HG03442 (cell line): ENCODE data around the gene PVALEF.
"Not testable (repeated sequence)": the region's sequence is repeated elsewhere in the genome, so short reads cannot be mapped to it uniquely, and the experiment has no call there.

Experiments used
- ATAC-seq: cut with Tn5 transposase; IDR thresholded peaks from one replicate; pipeline ENCODE4 v1.9.1; 2021; ENCODE audit warnings: mild to moderate bottlenecking, moderate library complexity; ENCODE audit not compliant: unreplicated experiment

Gene PVALEF

GRCh38 chr17:81210868-81211267 is 45.6 kb downstream of the PVALEF start:
- no peak for ATAC-seq

- no peak for ATAC-seq
Measured at GRCh38 chr17:81212365-81212764, 47.1 kb downstream of the PVALEF start.

- ATAC-seq, result no peak
Measured at GRCh38 chr17:81213978-81214377, 48.7 kb downstream of the PVALEF start.

GRCh38 chr17:81217491-81217890 is 52.2 kb downstream of the PVALEF start:
- no peak for ATAC-seq

GRCh38 chr17:81218459-81218858 is 53.2 kb downstream of the PVALEF start:
- no peak for ATAC-seq

DNA sequence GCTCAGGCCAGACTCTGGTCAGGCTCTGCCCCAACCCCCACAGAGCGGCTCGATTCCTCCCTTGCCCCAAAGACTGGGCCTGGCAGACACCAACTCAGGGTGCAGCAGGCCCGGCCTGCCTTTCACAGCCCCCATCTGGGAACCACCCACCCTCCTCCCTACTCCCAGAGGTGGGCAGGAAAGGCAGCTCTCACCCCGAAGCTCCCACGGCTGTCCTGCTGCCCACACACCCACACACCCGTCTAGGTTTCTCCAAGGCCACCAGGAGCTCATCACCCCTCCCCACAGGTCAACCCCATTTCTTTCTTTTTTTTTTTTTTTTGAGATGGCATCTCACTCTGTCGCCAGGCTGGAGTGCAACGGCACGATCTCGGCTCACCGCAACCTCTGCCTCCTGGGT is 53.7 kb downstream of the PVALEF start:
- ATAC-seq, result no peak

- ATAC-seq, result no peak
Measured at GRCh38 chr17:81219476-81220180, 54.3 kb downstream of the PVALEF start.

DNA sequence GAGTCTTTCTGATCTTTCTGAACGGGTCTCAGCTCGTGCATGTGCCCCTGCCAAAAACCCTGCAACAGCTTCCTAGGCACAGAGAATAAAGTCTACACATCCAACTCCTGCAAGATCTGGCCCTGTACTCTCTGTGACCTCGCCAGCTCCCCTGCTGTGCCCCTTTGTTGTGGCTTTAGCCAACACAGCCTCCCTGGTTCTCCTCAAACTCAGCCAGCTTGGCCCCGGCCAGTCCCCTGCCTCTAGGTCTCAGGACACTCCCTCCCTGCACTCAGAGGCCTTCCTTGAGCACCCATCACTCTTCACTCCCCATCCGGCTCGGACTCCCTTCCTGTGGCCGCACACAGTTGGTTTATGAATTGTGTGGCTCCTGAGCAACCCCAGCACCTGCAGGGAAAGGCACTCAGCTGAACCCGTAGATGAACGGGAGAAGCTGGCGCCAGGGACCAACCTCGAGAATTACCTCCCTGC is 56.1 kb downstream of the PVALEF start:
- no peak for ATAC-seq

- ATAC-seq, result peak; percentile 0
Measured at GRCh38 chr17:81221842-81222619, 56.7 kb downstream of the PVALEF start.

GRCh38 chr17:81222620-81222905 is 57.3 kb downstream of the PVALEF start:
- ATAC-seq, result no peak

GRCh38 chr17:81222906-81223761 is 57.8 kb downstream of the PVALEF start, which contains the start of gene CEP131:
TSS of gene CEP131 (minus strand) at chr17:81222965. CDS start at chr17:81220056, 2,909 bp downstream.
- ATAC-seq, result peak; percentile 95

DNA sequence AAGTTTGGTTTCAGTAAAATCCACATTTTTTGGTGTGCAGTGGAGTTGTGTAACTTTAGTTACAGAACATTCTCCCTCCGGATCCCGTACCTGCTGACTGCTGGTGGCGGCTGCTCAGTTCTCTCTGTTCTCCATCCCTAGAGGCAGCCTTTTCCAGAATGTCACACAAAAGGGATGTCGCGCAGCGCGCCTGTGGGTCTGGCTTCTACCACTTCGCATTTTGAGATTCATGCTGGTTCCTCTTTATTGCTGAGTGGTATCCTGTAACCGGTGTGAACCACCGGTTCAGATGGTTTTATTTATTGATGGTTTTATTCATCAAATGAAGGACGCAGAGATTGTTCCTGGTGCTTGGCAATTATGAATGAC is 58.4 kb downstream of the PVALEF start:
- no peak for ATAC-seq

GRCh38 chr17:81227630-81228029 is 62.3 kb downstream of the PVALEF start:
- ATAC-seq, result not testable (repeated sequence)

- ATAC-seq, result no peak
Measured at GRCh38 chr17:81228420-81228819, 63.1 kb downstream of the PVALEF start.

GRCh38 chr17:81228834-81229665 is 63.7 kb downstream of the PVALEF start:
- ATAC-seq, result no peak

DNA sequence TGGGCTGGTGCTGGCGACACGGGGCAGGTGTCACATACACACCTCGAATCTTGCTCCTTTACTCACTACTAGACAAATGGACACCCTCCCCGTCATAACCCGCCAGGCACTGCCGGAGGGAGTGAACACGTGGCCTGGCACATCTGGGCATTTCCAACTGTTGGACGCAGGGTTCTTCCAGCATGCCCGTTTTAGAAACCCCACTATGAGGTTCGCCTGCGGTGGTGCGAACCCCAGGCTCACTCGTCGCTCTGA is 64.3 kb downstream of the PVALEF start:
- no peak for ATAC-seq

- no peak for ATAC-seq
Measured at GRCh38 chr17:81230043-81230820, 64.9 kb downstream of the PVALEF start.

DNA sequence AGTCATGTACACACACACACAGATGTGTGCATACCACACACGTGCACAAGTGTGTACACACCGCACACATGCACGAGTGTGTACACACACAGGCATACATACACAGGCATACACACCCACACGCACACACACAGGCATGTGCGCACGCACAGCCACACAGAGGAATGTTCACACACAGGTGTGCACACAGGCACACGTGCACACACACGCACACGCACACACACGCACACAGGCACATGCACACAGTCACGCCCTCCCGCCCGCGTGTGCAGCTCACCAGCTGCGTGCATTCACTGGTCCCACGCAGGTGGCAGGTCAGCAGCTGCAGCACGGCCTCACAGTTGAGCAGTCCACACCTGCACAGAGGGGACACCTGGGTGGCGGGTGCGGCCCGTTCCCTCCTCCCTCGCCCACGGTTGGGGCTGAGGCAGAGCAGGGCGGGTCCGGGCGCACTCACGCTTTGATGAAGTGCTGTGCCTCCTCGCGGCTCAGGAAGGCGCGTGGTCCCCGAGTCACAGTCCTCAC is 65.9 kb downstream of the PVALEF start:
- ATAC-seq, result no peak

DNA sequence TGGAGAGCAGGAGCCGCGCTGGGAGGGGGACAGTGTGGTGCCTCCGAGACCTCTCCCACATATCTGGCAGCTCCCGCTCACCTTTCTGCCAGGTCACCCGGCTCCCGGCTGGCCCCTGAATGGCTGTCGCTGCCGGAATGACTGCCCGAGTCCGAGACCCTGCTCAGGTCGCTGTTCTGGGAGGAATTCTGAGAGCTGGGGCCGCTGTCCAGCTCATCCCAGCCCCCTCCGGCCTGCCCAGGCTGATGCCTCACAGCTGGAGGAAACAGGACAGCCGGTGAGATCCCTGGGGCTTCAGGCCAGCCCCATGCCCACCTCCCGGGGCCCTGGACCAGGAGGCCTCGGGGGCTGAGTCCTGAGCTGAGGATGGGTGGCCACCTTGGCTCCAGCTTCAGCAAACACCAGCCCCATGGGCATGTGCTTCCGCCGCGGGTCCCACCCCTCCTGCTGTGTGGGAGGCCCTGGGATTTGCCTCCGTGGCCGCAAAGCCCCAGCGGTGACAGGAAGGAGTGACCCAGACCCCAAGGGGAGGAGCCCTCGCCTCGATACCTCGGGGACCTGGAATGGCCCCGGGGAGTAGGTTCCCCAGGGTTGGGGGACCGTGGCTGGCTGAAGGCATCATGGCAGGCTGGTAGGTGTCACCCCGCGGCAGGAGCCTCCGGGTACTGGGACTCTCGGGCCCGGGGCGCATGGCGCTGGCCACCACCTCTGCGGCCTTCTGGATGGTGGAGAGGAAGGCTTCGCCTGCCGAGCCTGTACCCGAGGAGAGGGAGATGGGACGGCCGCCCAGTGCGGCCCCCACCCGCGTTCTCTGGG is 66.7 kb downstream of the PVALEF start:
- no peak for ATAC-seq
